ENCODE results near the gene SYTL2. TPM values are rescaled to one million over a fixed set of nuclear protein-coding genes. Genes with fewer than 3 reads are reported as not detected.
A peak's percentile ranks its signal among the peaks of the same experiment; 100 is the strongest.

Gene SYTL2
- total and polyA plus RNA-seq, 2 experiments from 2014 or later = 3.4 to 7.2 TPM

DNA sequence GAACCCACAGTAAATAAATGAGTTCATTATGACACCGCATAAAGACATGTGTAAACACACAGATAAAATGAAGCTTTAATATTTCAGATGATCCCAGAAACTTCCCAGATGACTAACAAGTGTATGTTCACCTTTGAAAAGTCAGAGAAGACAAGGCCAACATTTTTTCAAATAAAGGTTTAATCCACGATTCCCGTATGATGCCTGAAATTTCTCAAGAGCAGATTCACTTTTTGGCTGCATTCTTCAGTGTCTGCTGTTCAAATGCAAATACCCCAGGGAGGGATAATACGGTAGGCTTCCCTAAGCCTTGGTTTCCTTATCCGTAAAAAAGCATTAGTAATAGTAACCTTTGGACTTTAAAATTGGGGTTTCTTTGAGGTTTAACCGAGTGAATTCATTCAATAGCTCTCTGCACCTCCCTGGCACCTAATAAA, 62.5 kb downstream of the SYTL2 start:
- Histone ChIP-seq H3F3A (replicated peaks; ENCODE audit: low read depth) (no peaks in the 10 kb centered on the region), H3K4me1 (ENCODE audit: insufficient read depth) (peaks cover 28% of the 10 kb centered on the region), H3K36me3 (ENCODE audit: insufficient read depth) (no peaks in the 10 kb centered on the region), H4K20me1 (replicated peaks; ENCODE audit: insufficient read depth) (no peaks in the 10 kb centered on the region), H3K27ac (ENCODE audit: low read depth) (0 out of 2 replicates have a peak overlapping the region, but pooled peaks have one; percentile 6), H3K4me3 (peak overlapping the region; percentile 13), H3K79me2 (replicated peaks; ENCODE audit: insufficient read depth) (no peaks in the 10 kb centered on the region), H3K27me3 (ENCODE audit: insufficient read depth) (no peaks in the 10 kb centered on the region), H2AFZ (no peak overlapping the region), H3K4me2 (peak overlapping the region; percentile 39), H3K9me2 (ENCODE audit: insufficient read depth) (no peaks in the 10 kb centered on the region; the same call in 1 of the 2 replicates)
- H3K36me3 Mint-ChIP-seq (ENCODE audit: low read depth) = no peaks in the 10 kb centered on the region
- 0 out of 2 replicates have a peak overlapping the region, but pooled peaks have one; percentile 21 for H3K27ac Mint-ChIP-seq
- TF ChIP-seq ETS1 (IDR thresholded peaks at IDR 0.05) (no peak), POLR2AphosphoS5 (IDR thresholded peaks at IDR 0.05; ENCODE audit: low read depth) (no peak), CREB1 (CRISPR knock-in tag; IDR thresholded peaks at IDR 0.05; ENCODE audit: low read depth) (no peak), ZNF331 (CRISPR knock-in tag; IDR thresholded peaks at IDR 0.05; ENCODE audit: low read depth) (no peak), NANOG (IDR thresholded peaks at IDR 0.05; ENCODE audit: borderline replicate concordance) (no peak), ZNF114 (CRISPR knock-in tag; IDR thresholded peaks at IDR 0.05) (no peak), EZH2 (IDR thresholded peaks at IDR 0.05; ENCODE audit: low read depth, unreplicated experiment) (no peak), STAT1 (IDR thresholded peaks at IDR 0.05; ENCODE audit: unreplicated experiment) (no peak), JUNB (IDR thresholded peaks at IDR 0.05; ENCODE audit: unreplicated experiment) (no peak), EZH2phosphoT487 (IDR thresholded peaks at IDR 0.05; ENCODE audit: unreplicated experiment) (no peak)
- TF ChIP-seq, protein P1, sequence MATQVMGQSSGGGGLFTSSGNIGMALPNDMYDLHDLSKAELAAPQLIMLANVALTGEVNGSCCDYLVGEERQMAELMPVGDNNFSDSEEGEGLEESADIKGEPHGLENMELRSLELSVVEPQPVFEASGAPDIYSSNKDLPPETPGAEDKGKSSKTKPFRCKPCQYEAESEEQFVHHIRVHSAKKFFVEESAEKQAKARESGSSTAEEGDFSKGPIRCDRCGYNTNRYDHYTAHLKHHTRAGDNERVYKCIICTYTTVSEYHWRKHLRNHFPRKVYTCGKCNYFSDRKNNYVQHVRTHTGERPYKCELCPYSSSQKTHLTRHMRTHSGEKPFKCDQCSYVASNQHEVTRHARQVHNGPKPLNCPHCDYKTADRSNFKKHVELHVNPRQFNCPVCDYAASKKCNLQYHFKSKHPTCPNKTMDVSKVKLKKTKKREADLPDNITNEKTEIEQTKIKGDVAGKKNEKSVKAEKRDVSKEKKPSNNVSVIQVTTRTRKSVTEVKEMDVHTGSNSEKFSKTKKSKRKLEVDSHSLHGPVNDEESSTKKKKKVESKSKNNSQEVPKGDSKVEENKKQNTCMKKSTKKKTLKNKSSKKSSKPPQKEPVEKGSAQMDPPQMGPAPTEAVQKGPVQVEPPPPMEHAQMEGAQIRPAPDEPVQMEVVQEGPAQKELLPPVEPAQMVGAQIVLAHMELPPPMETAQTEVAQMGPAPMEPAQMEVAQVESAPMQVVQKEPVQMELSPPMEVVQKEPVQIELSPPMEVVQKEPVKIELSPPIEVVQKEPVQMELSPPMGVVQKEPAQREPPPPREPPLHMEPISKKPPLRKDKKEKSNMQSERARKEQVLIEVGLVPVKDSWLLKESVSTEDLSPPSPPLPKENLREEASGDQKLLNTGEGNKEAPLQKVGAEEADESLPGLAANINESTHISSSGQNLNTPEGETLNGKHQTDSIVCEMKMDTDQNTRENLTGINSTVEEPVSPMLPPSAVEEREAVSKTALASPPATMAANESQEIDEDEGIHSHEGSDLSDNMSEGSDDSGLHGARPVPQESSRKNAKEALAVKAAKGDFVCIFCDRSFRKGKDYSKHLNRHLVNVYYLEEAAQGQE (IDR thresholded peaks at IDR 0.05; ENCODE audit: unreplicated experiment) = no peak
- TF ChIP-seq, protein P2, sequence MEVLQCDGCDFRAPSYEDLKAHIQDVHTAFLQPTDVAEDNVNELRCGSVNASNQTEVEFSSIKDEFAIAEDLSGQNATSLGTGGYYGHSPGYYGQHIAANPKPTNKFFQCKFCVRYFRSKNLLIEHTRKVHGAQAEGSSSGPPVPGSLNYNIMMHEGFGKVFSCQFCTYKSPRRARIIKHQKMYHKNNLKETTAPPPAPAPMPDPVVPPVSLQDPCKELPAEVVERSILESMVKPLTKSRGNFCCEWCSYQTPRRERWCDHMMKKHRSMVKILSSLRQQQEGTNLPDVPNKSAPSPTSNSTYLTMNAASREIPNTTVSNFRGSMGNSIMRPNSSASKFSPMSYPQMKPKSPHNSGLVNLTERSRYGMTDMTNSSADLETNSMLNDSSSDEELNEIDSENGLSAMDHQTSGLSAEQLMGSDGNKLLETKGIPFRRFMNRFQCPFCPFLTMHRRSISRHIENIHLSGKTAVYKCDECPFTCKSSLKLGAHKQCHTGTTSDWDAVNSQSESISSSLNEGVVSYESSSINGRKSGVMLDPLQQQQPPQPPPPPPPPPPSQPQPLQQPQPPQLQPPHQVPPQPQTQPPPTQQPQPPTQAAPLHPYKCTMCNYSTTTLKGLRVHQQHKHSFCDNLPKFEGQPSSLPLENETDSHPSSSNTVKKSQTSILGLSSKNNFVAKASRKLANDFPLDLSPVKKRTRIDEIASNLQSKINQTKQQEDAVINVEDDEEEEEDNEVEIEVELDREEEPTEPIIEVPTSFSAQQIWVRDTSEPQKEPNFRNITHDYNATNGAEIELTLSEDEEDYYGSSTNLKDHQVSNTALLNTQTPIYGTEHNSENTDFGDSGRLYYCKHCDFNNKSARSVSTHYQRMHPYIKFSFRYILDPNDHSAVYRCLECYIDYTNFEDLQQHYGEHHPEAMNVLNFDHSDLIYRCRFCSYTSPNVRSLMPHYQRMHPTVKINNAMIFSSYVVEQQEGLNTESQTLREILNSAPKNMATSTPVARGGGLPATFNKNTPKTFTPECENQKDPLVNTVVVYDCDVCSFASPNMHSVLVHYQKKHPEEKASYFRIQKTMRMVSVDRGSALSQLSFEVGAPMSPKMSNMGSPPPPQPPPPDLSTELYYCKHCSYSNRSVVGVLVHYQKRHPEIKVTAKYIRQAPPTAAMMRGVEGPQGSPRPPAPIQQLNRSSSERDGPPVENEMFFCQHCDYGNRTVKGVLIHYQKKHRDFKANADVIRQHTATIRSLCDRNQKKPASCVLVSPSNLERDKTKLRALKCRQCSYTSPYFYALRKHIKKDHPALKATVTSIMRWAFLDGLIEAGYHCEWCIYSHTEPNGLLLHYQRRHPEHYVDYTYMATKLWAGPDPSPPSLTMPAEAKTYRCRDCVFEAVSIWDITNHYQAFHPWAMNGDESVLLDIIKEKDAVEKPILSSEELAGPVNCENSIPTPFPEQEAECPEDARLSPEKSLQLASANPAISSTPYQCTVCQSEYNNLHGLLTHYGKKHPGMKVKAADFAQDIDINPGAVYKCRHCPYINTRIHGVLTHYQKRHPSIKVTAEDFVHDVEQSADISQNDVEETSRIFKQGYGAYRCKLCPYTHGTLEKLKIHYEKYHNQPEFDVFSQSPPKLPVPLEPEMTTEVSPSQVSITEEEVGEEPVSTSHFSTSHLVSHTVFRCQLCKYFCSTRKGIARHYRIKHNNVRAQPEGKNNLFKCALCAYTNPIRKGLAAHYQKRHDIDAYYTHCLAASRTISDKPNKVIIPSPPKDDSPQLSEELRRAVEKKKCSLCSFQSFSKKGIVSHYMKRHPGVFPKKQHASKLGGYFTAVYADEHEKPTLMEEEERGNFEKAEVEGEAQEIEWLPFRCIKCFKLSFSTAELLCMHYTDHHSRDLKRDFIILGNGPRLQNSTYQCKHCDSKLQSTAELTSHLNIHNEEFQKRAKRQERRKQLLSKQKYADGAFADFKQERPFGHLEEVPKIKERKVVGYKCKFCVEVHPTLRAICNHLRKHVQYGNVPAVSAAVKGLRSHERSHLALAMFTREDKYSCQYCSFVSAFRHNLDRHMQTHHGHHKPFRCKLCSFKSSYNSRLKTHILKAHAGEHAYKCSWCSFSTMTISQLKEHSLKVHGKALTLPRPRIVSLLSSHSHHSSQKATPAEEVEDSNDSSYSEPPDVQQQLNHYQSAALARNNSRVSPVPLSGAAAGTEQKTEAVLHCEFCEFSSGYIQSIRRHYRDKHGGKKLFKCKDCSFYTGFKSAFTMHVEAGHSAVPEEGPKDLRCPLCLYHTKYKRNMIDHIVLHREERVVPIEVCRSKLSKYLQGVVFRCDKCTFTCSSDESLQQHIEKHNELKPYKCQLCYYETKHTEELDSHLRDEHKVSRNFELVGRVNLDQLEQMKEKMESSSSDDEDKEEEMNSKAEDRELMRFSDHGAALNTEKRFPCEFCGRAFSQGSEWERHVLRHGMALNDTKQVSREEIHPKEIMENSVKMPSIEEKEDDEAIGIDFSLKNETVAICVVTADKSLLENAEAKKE (CRISPR knock-in tag; IDR thresholded peaks at IDR 0.05) = no peak
- TF ChIP-seq, protein P3, sequence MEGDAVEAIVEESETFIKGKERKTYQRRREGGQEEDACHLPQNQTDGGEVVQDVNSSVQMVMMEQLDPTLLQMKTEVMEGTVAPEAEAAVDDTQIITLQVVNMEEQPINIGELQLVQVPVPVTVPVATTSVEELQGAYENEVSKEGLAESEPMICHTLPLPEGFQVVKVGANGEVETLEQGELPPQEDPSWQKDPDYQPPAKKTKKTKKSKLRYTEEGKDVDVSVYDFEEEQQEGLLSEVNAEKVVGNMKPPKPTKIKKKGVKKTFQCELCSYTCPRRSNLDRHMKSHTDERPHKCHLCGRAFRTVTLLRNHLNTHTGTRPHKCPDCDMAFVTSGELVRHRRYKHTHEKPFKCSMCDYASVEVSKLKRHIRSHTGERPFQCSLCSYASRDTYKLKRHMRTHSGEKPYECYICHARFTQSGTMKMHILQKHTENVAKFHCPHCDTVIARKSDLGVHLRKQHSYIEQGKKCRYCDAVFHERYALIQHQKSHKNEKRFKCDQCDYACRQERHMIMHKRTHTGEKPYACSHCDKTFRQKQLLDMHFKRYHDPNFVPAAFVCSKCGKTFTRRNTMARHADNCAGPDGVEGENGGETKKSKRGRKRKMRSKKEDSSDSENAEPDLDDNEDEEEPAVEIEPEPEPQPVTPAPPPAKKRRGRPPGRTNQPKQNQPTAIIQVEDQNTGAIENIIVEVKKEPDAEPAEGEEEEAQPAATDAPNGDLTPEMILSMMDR (conservative IDR thresholded peaks at IDR 0.05; ENCODE audit: low read depth in 2 of 2) = no peak
- H3K27me3 Mint-ChIP-seq (ENCODE audit: insufficient read depth, low read depth, poor library complexity) = peaks cover 5% of the 10 kb centered on the region
- ATAC-seq (peak; percentile 80), DNase-seq (ENCODE audit: low spot score) (peak; percentile 52)
- peaks cover 34% of the 10 kb centered on the region for H3K4me1 Mint-ChIP-seq
- no peaks in the 10 kb centered on the region for H3K9me3 Mint-ChIP-seq
- no peak overlapping the region for H3K4me3 Mint-ChIP-seq

Data from GM23338 (cell line).